GM19452 (cell line): ENCODE data around the gene RNF13.
"Not testable (repeated sequence)": the region's sequence is repeated elsewhere in the genome, so short reads cannot be mapped to it uniquely, and the experiment has no call there.

Source experiments
- ATAC-seq: cut with Tn5 transposase; IDR thresholded peaks from one replicate; pipeline ENCODE4 v1.9.1; 2021; ENCODE audit not compliant: unreplicated experiment

RNF13 gene

DNA sequence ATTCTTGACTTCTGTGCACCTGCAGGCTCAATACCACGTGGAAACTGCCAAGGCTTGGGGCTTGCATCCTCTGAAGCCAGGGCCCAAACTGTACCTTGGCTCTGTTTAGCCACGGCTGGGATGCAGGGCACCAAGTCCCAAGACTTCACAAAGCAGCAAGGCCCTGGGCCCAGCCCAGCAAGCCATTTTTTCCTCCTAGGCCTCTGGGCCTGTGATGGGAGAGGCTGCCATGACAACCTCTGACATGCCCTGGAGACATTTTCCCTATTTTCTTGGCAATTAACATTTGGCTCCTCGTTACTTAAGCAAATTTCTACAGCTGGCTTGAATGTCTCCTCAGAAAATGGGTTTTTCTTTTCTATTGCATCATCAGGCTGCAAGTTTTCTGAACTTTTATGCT, 25.5 kb downstream of the RNF13 start:
- not testable (repeated sequence) for ATAC-seq

- not testable (repeated sequence) for ATAC-seq
Measured at GRCh38 chr3:149839469-149839868, 26.5 kb downstream of the RNF13 start.

GRCh38 chr3:149839896-149840295, 26.9 kb downstream of the RNF13 start:
- no peak for ATAC-seq

DNA sequence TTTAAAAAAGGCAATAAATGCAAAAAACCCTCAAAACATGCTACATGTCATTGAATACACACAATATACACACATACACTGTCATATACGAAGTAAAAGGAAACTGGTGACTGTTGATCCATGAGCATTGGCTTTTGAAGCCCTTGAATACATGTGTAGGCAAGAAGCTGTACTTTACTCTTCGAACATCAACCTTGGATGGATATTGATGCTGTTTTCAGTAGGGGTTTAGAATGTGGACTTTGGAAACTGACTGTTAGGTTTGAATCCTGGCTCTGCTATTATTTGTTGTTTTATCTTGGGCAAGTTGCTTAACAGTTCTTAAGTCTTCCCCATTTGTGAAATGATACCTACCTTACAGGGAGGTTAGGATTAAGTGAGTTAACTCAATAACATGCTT, 30.5 kb downstream of the RNF13 start:
- no peak for ATAC-seq

- ATAC-seq, result no peak
Measured at GRCh38 chr3:149844091-149844490, 31.1 kb downstream of the RNF13 start.

- no peak for ATAC-seq
Measured at GRCh38 chr3:149845570-149846244, 32.7 kb downstream of the RNF13 start.

- no peak for ATAC-seq
Measured at GRCh38 chr3:149848238-149848637, 35.2 kb downstream of the RNF13 start.

- no peak for ATAC-seq
Measured at GRCh38 chr3:149848688-149849087, 35.7 kb downstream of the RNF13 start.

DNA sequence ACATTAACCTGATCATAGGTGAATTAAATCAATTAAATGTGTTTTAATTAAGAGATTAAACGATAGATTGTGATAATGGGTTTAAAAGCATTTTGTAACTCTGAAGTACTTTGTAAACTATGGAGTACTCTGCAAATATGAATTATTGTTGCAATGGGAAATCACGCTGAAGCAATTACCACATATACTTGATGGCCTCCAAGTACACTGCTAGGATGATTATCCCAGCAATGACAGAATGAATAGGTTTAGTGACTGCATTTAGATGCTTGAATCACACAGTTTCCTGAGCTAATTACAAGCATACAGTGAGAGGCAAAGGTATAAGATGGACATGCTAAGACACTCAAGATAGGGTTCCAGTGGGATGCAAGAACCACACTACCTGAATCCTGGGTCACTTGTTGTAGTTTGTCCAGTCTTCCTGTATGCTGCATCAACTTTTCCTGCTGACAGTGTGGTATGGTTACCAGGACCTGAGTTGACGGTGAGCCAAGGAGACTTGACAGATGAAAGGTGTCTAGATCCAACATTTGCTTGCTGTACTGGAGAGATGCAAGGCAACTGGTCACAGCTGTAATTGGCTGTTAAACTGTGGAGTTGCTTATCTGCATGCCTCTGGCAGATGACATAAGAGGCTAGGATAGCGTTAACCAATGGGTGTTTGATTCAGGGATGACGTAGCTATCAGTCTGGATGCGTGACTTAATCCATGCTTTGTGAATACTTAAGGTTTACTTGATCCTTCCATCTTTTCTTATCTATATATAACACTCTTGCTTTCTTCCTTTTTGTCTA, 38.0 kb downstream of the RNF13 start:
- no peak for ATAC-seq

GRCh38 chr3:149858911-149859310, 45.9 kb downstream of the RNF13 start:
- ATAC-seq, result no peak

GRCh38 chr3:149860881-149861280, 47.9 kb downstream of the RNF13 start:
- no peak for ATAC-seq

DNA sequence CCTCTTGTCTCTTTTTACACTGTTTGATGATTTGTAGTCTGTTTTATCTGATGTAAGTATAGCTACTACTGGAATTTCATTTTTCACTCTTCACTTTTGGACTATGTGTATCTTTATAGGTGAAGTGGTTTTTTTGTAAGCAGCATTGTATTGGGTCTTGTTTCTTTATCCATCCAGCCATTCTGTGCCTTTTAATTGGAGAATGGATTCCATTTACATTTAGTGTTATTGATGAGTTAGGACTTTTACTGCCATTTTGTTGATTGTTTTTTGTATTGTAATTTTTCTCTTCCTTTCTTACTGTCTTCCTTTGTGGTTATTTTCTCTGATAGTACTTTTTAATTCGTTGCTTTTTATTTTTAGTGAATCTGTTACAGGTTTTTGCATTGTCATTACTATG, 54.5 kb downstream of the RNF13 start:
- ATAC-seq, result no peak

GRCh38 chr3:149871855-149872254, 58.8 kb downstream of the RNF13 start:
- no peak for ATAC-seq

DNA sequence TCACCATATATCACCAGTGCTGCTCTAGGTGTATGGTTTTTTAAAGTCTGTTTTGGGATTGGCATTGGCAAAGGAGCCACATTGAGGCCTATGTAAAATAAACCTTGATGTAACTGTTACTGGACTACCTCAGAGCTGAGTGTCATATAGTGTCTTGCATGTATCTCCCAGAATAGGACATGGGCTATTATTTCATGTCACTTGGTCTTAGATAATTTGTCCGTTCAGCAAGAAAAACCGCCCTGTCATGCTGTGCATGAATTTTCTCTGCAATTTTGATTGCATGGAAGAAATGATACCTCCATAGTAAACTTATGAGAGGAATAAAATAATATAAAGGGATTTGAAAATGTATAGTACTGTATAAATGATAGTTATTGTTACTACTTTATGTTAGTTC, 59.6 kb downstream of the RNF13 start:
- ATAC-seq, result no peak

GRCh38 chr3:149877668-149878067, 64.7 kb downstream of the RNF13 start:
- ATAC-seq, result no peak

GRCh38 chr3:149879872-149880271, 66.9 kb downstream of the RNF13 start:
- ATAC-seq, result no peak

DNA sequence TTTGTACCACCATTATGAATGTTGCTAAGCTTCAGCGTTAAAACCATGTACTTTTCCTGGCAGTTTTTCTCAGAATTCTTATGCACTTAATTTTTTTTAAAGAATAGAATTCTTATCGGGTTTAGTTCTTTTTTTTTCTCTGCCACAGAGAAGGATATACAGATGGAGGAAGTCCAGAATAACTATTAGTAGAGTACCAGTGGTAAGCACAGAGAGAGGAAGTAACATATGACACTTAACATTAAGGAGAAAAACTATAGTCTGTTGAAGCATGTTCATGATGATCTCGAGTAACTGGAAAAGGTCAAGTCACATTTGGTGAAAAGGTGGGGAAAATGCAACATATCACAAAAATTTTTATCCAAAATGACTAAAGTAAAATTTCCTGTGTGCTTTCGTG, 68.9 kb downstream of the RNF13 start:
- ATAC-seq, result no peak

GRCh38 chr3:149883134-149883533, 70.1 kb downstream of the RNF13 start:
- ATAC-seq, result no peak

DNA sequence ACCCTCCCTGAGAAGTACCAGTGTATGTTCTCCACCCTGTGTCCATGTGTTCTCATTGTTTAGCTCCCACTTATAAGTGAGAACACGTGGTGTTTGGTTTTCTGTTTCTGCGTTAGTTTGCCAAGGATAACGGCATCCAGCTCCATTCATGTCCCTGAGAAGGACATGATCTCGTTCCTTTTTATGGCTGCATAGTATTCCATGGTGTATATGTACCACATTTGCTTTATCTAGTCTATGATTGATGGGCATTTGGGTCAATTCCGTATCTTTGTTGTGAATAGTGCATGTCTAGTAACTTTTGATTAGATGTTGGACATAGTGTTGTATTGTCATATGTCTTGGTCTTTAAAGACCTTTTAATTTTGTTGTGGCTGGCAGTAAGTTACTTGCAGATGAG, 70.8 kb downstream of the RNF13 start:
- ATAC-seq, result not testable (repeated sequence)

DNA sequence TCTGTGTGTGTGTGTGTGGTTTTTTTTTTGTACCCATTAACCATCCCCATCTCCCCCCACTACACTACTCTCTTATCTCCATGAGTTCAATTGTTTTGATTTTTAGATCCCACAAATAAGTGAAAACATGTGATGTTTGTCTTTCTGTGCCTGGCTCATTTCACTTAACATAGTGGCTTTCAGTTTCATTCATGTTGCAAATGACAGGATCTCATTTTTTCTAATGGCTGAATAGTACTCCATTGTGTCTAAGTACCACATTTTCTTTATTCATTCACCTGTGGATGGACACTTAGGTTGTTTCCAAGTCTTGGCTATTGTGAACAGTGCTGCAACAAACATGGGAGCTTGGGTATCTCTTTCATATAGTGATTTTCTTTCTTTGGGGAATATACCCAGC, 71.8 kb downstream of the RNF13 start:
- not testable (repeated sequence) for ATAC-seq

DNA sequence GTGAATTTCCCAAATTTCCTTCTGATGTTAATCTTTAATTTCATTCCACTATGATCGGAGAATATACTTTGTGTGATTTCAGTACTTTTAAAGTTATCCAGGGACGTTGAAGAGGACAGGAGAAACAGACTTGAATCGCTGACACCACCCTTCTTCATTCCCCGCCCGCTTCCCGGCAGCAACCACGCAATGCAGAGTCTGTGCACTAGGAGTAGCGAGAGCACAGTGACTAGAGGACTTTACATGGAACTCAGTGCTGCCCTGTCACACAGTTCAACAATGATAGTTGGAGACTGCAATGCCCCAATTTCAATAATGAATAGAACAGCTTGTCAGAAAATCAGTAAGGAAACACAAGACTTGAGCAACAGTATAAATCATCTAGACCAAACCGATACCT, 73.9 kb downstream of the RNF13 start:
- ATAC-seq, result no peak

DNA sequence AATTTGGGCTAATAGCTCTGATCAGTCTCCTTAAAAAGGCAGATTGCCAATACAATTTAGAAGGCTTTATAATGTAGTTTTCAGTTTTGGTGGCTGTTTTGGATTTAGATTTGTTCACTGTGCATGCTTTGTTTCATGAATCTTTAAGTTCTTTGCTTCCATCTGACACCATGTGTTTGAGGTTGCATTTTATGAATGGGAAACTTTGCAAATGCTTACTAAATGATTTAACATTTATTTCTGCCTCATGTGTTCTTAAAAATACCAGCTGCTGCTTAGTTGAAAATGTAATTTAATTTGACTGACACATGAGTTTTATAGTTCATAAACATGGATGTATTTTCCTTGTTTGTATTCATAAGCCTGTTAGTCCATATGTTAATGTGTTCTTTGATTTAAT, 78.6 kb downstream of the RNF13 start:
- no peak for ATAC-seq

DNA sequence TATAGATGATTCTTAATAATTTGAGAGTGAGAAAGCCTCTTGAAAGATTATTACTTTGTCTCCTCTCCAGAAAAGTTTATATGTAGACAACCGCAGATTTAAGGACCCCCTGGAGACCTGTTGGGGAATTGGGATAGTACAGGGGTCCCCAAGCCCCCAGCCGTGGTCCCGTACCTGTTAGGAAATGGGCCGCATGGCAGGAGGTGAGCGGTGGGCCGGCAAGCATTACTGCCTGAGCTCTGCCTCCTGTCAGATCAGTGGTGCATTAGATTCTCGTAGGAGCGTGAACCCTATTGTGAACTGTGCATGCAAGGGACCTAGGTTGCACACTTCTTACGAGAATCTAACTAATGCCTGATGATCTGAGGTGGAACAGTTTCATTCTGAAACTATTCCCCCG, 79.4 kb downstream of the RNF13 start:
- no peak for ATAC-seq
